AG08396 (cell line): ENCODE results near the gene HSPA1A.
"Not testable (repeated sequence)": the region's sequence is repeated elsewhere in the genome, so short reads cannot be mapped to it uniquely, and the experiment has no call there.

Source experiments
- DNase-seq: peaks from one replicate; pipeline ENCODE4 v3.0.0; 2012; ENCODE audit warnings: low spot score, mixed read lengths

The HSPA1A gene

GRCh38 chr6:31836474-31837368, 21.4 kb downstream of the HSPA1A start:
- peak; percentile 53 for DNase-seq

DNA sequence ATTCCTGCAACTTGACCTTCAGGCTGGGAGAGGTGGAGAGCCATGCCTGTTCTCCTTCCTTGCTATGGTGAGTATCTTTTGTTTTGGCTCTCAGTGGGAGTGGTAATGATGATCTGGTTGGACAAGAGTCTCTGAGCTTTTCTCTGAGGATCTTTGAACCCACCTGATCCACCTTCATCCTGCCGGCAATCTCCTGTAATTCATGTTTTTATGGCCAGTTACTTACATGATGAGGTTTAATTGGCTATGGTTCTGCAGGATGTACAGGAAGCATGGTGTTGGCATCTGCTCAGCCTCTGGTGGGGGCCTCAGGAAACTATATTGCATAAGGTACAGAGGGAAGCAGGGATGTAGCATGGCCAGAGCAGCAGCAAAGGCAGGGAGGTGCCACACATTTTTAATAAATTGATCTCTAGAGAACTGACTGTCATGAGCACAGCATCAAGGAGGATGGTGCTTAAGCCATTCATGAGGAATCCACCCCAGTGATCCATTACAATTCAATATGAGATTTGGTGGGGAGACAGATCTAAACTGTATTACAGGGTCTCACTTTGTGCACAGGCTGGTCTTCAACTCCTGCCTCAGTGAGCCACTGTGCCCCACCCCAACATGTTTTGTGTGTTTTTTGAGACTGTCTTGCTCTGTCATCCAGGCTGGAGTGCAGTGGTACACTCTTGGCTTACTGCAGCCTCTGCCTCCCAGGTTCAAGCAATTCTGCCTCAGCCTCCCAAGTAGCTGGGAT, 22.2 kb downstream of the HSPA1A start:
- DNase-seq: no peak

- not testable (repeated sequence) for DNase-seq
Observed at GRCh38 chr6:31838114-31838553, 22.8 kb downstream of the HSPA1A start.

DNA sequence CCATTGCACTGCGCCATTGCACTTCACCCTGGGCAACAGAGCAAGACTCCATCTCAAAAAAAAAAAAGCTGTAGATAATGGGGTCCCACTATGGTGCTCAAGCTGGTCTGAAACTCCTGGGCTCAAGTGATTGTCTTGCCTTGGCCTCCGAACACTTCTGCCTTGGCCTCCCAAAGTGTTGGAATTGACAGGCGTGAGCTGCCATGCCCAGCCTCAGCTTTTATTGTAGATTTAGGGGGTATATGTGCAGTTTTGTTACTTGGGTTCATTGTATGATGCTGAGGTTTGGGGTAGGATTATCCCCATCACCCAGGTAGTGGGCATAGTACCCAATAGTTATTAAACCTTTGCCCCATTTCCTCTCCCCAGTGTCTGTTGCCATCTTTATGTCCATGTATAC, 23.6 kb downstream of the HSPA1A start:
- DNase-seq: no peak

DNA sequence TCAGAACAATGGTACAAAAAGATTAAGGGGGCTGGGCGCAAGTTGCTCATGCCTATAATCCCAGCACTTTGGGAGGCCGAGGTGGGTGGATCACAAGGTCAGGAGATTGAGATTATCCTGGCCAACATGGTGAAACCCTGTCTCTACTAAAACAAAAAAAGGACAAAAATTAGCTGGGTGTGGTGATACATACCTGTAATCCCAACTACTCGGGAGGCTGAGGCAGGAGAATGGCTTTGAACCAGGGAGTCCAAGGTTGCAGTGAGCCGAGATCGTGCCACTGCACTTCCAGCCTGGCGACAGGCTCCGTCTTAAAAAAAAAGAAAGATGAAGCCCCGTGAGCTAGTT, 24.4 kb downstream of the HSPA1A start:
- not testable (repeated sequence) for DNase-seq

DNA sequence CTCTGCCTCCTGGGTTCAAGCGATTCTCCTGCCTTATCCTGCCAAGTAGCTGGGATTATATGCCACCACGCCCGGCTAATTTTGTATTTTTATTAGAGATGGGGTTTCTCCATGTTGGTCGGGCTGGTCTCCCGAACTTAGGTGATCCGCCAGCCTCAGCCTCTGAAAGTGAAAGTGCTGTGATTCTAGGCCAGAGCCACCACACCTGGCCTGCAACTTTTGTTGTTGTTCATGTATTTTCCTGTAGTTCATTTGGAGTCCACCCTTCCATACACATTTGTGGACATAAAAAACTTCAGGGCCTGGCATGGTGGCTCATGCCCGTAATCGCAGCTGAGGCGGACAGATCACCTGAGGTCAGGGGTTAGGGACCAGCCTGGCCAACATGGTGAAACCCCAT, 26.7 kb downstream of the HSPA1A start:
- no peak for DNase-seq

- no peak for DNase-seq
Observed at GRCh38 chr6:31844507-31844906, 29.2 kb downstream of the HSPA1A start.

DNA sequence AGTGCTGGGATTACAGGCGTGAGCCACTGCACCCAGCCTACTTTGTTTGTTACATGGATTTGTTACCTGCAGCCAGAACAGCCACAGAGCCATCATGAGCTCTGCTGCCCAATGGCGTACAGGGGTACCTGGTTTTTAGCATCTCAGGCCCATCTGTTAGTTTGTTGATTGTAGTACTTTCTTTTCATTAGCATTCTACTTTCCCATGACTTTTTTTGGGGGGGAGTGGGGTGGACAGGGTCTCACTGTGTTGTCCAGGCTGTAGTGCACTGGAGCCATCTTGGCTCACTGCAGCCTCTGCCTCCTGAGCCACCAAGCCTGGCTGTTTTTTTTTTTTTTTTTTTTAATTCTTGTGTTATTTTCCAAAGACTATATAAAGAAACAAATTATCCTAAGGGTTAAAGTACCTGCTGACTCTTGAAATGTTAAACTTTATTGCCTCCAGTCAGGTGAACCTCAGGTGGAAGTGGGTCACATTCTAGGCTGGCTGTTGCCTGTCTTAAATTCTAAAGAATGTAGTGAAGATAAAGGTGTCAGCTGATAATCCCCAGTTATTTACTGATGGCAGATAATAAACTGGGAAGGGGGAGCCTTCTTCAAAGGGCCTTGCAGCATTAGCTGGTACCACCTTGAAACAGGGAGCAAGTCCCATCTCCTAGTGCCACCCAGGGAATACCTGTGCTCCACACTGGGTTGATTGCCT, 32.1 kb downstream of the HSPA1A start:
- DNase-seq: no peak

DNA sequence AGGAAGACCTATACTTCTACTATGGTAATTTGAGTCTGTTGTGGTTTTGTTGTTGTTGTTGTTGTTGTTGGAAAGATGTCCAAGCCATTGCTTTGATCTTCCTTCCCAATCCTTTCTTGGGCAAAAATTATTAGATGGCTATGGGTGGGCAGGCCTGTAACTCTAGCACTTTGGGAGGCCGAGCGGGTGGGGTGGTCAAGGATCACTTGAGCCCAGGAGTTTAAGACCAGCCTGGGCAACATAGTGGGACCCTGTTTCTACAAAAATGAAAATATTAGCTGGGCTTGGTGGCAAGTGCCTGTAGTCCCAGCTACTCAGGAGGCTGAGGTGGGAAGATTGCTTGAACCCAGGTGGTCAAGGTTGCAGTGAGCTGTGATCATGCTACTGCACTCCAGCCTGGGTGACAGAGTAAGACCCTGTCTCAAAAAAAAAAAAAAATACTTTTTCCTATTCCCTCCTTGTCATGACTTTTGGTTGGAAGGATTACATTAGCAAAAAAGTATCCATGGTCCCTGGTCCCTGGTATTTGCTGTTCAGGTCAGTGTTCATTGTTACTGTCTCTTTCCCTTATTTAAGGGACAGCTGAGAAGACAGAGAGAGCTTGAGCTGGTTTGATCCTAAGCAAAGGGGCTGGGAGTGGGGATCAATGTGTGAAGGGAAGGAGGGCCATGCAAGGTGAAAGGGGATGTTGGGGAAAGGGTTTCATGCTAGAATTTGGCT, 35.6 kb downstream of the HSPA1A start:
- no peak for DNase-seq

GRCh38 chr6:31851485-31851832, 36.1 kb downstream of the HSPA1A start:
- no peak for DNase-seq

- not testable (repeated sequence) for DNase-seq
Observed at GRCh38 chr6:31851980-31852718, 36.8 kb downstream of the HSPA1A start.

DNA sequence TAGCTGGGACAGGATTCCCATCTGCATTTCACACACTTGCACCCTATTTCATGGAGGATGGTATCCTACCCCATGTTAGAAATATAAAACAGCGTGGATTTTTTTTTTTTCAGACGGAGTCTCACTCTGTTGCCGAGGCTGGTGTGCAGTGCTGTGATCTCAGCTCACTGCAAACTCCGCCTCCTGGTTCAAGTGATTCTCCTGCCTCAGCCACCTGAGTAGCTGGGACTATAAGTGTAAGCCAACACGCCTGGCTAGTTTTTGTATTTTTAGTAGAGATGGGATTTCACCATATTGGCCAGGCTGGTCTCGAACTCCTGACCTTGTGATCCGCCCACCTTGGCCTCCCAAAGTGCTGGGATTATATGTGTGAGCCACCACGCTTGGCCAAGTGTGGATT, 42.4 kb downstream of the HSPA1A start:
- not testable (repeated sequence) for DNase-seq

GRCh38 chr6:31858707-31859106, 43.4 kb downstream of the HSPA1A start:
- DNase-seq: no peak

GRCh38 chr6:31859923-31860322, 44.6 kb downstream of the HSPA1A start:
- DNase-seq: no peak

DNA sequence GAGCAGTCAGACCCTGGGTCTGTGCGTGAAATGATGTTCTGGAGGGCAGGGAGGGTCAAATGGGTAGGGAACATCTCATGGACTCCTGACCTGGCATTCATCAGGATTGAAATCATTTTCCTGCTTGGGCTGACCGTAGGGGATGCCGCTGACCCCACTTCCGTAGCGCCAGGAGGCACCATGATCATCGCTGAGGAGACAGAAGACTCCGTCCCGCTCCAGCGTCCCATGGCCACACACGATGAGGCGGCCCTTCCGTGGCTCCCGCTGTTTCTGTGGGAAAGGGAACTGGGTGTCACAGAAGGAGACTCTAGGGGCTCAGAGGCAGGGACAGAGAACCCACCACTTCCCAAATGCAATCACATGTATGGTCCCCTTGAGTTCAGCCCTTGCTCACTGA, 45.0 kb downstream of the HSPA1A start:
- no peak for DNase-seq

- DNase-seq: no peak
Observed at GRCh38 chr6:31861150-31861549, 45.8 kb downstream of the HSPA1A start.

GRCh38 chr6:31861919-31862343, 46.6 kb downstream of the HSPA1A start:
- DNase-seq: no peak

DNA sequence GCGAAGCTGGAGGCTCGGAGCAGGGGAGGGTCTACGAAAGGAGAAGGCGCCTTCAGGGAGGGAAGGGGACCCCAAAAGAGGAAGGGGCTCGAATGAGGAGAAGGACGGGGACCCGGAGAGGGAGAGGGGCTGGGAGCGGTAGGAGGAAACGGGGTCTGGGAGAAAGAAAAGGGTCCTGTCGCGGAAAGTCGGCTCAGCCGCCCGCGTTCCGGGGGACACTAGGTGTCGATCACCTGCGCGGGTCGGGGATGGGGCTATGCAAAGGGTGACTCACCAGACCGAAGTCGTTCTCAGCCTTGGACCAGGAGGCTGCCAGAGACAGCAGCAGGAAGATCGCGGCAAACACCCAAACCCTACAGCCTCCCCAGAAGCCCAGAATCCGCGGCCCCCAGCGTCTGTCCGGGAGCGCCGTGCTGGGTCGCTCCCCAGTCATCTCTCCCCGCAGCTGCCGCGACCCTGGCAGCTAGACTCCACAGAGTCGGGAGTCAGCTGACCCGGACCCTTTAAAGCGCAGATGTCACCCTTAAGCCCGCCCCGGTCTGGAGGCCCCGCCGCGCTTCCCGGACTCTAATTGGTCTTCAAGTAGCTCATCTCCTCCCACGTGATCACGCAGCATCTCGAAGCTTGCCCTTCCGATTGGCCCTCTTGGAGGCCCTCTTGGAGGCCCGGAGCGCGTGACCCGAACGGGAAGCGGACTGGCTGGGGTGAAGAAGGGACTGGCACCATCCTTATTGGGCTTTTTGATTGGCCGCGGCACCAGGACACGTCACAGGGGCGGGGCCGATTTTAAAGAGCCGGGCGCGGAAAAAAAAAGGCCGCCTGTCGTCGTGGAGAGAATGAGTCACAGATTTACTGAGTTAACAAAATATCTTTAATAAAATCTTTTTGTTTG, 47.2 kb downstream of the HSPA1A start, which contains the start of gene NEU1:
NEU1 (minus strand) TSS at position 478 of the 892 bp plus-strand sequence; CDS start at position 433, 45 bp downstream.
- peak; percentile 100 for DNase-seq

DNA sequence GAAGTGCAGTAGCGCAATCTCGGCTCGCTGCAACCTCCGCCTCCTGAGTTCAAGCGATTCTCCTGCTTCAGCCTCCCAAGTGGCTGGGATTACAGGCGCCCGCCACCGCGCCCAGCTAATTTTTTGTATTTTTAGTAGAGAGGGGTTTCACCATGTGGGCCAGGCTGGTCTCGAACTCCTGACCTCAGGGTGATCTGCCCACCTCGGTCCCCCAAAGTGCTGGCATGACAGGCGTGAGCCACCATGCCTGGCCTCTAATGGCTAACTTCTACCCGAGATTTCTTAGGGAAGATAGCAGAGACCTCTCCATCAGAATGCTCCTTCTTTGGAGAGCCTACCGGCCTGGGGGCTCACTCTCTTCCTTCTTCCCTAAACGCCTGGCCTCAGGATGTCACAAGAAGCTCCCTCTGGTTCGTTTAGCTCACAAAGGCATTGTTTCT, 48.8 kb downstream of the HSPA1A start:
- not testable (repeated sequence) for DNase-seq

- DNase-seq: no peak
Observed at GRCh38 chr6:31864818-31865204, 49.5 kb downstream of the HSPA1A start.
